ENCODE results near the gene CNOT1. TPM values are rescaled to one million over a fixed set of nuclear protein-coding genes. Genes with fewer than 3 reads are reported as not detected.
"Not testable (repeated sequence)": the region's sequence is repeated elsewhere in the genome, so short reads cannot be mapped to it uniquely, and the experiment has no call there.

CNOT1 gene
- polyA plus RNA-seq (2012; ENCODE audit: low read depth, missing spikeins), result 140 TPM

- peak; percentile 98 for FAIRE-seq
- peak; percentile 75; the same call in 1 of the 2 replicates for TF ChIP-seq POLR2A (IDR thresholded peaks at IDR 0.05; ENCODE audit: low read depth, low read length)
- TF ChIP-seq TAF1 (IDR thresholded peaks at IDR 0.05; ENCODE audit: low read depth, low read length), result peak; percentile 88; the same call in 1 of the 2 replicates
- TF ChIP-seq POLR2AphosphoS5 (IDR thresholded peaks at IDR 0.05; ENCODE audit: low read depth, low read length), result peak; percentile 78; the same call in 1 of the 2 replicates
- peak; percentile 63 for TF ChIP-seq POU2F2 (IDR thresholded peaks at IDR 0.05; ENCODE audit: low read depth, low read length)
- TF ChIP-seq PAX5 (IDR thresholded peaks at IDR 0.05; ENCODE audit: insufficient read depth, low read length, severe bottlenecking), result peak; percentile 97
- TF ChIP-seq SPI1 (IDR thresholded peaks at IDR 0.05; ENCODE audit: low read depth, low read length), result 0 out of 2 replicates have a peak, but pooled peaks have one; percentile 0
- DNase-seq (ENCODE audit: insufficient read length, low spot score), result peak; percentile 79
These were observed at the start of gene CNOT1 for GRCh38 chr16:58629733-58630640. TSS of gene CNOT1 (minus strand) at chr16:58629826. CDS start at chr16:58599337, 30,489 bp downstream.

DNA sequence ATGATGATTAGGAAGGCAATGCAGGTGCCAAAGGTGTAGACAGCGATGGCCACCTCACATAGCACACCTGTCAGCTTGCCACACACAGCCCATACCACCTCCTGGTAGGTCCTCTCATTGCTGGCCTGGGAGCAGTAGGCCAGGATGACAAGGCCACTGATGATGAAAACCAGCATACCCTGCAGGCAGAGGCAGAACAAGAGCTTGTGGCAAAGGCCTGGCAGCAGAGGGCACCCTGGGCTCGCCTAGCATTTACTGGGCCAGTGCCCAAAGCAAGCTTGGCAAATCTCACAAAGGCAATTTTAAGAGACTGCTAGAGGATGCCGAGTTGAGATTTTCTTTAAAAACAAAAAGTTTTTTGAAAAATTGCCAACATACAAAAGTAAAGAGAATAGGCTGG, 49.1 kb upstream of the CNOT1 start:
- TF ChIP-seq PAX5 (IDR thresholded peaks at IDR 0.05; ENCODE audit: insufficient read depth, low read length, severe bottlenecking), result no peak
- no peak for TF ChIP-seq TAF1 (IDR thresholded peaks at IDR 0.05; ENCODE audit: low read depth, low read length)
- TF ChIP-seq POU2F2 (IDR thresholded peaks at IDR 0.05; ENCODE audit: low read depth, low read length), result no peak
- FAIRE-seq, result no peak
- no peak for DNase-seq (ENCODE audit: insufficient read length, low spot score)

GRCh38 chr16:58678269-58678668, 48.6 kb upstream of the CNOT1 start:
- TF ChIP-seq POLR2A (IDR thresholded peaks at IDR 0.05; ENCODE audit: low read depth, low read length), result no peak
- TF ChIP-seq TAF1 (IDR thresholded peaks at IDR 0.05; ENCODE audit: low read depth, low read length), result no peak
- no peak for DNase-seq (ENCODE audit: insufficient read length, low spot score)
- no peak for FAIRE-seq

- no peak for DNase-seq (ENCODE audit: insufficient read length, low spot score)
- no peak for FAIRE-seq
- no peak for TF ChIP-seq POLR2A (IDR thresholded peaks at IDR 0.05; ENCODE audit: low read depth, low read length)
- no peak for TF ChIP-seq SPI1 (IDR thresholded peaks at IDR 0.05; ENCODE audit: low read depth, low read length)
- TF ChIP-seq PAX5 (IDR thresholded peaks at IDR 0.05; ENCODE audit: insufficient read depth, low read length, severe bottlenecking), result no peak
- no peak for TF ChIP-seq TAF1 (IDR thresholded peaks at IDR 0.05; ENCODE audit: low read depth, low read length)
- TF ChIP-seq POU2F2 (IDR thresholded peaks at IDR 0.05; ENCODE audit: low read depth, low read length), result no peak
- no peak for TF ChIP-seq POLR2AphosphoS5 (IDR thresholded peaks at IDR 0.05; ENCODE audit: low read depth, low read length)
These were observed 41.4 kb upstream of the CNOT1 start for GRCh38 chr16:58670946-58671583.

DNA sequence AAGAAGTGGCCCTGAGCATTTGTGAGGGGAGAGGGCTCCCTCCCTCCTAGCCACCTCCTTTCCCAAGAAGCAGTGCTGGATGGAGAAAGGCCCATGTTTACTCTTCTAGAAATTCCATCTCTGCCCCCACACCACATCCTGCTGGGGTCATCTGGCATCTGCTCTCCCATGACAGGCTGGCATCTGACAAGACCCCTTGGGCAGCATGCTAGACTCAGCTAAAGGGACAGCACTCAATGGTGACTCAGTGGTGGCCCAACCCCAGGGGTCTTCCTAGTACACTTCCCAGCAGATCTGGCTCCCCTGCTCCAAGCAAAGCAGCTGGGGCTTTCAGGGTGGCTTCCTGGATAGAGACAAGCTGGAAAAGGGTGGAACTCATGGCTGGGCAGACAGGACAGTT, 40.6 kb upstream of the CNOT1 start:
- no peak for DNase-seq (ENCODE audit: insufficient read length, low spot score)
- no peak for TF ChIP-seq SPI1 (IDR thresholded peaks at IDR 0.05; ENCODE audit: low read depth, low read length)
- no peak for TF ChIP-seq TAF1 (IDR thresholded peaks at IDR 0.05; ENCODE audit: low read depth, low read length)
- TF ChIP-seq POLR2AphosphoS5 (IDR thresholded peaks at IDR 0.05; ENCODE audit: low read depth, low read length), result no peak
- TF ChIP-seq POLR2A (IDR thresholded peaks at IDR 0.05; ENCODE audit: low read depth, low read length), result no peak
- no peak for FAIRE-seq

GRCh38 chr16:58665200-58665599, 35.6 kb upstream of the CNOT1 start:
- no peak for TF ChIP-seq TAF1 (IDR thresholded peaks at IDR 0.05; ENCODE audit: low read depth, low read length)
- no peak for TF ChIP-seq POLR2A (IDR thresholded peaks at IDR 0.05; ENCODE audit: low read depth, low read length)
- TF ChIP-seq PAX5 (IDR thresholded peaks at IDR 0.05; ENCODE audit: insufficient read depth, low read length, severe bottlenecking), result no peak
- no peak for TF ChIP-seq POU2F2 (IDR thresholded peaks at IDR 0.05; ENCODE audit: low read depth, low read length)
- no peak for TF ChIP-seq POLR2AphosphoS5 (IDR thresholded peaks at IDR 0.05; ENCODE audit: low read depth, low read length)
- no peak for TF ChIP-seq SPI1 (IDR thresholded peaks at IDR 0.05; ENCODE audit: low read depth, low read length)
- DNase-seq (ENCODE audit: insufficient read length, low spot score), result no peak
- no peak for FAIRE-seq

DNA sequence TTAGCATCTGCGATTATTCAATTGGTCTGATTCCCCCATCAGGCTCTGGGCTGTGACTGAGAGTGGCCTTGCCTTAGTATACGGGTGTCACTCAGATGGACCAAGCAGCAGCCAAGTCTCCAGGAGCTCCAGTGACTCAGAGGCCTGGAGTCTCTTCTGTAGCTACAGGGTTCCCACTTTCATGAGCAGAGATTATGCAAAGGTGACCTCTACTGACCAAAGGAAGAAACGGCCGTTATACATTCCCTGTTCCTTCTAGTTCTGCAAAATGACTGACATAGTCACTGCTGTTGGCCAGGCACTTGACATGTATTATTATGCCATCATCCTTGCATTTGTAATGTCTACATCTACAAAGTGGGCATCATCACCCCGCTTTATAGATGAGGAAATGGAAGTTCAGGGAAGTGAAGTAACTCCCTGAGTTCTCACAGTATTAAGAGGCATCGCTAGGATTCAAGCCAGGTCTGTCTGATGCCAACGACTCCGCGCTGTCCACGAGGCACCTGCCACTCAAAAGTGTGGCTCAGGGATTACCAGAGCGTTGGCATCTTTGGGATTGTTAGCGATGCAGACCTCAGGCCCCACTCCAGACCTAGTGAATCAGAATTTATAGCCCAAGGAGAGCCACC, 31.7 kb upstream of the CNOT1 start:
- no peak for TF ChIP-seq POLR2AphosphoS5 (IDR thresholded peaks at IDR 0.05; ENCODE audit: low read depth, low read length)
- TF ChIP-seq PAX5 (IDR thresholded peaks at IDR 0.05; ENCODE audit: insufficient read depth, low read length, severe bottlenecking), result no peak
- no peak for TF ChIP-seq POLR2A (IDR thresholded peaks at IDR 0.05; ENCODE audit: low read depth, low read length)
- TF ChIP-seq TAF1 (IDR thresholded peaks at IDR 0.05; ENCODE audit: low read depth, low read length), result no peak
- TF ChIP-seq SPI1 (IDR thresholded peaks at IDR 0.05; ENCODE audit: low read depth, low read length), result no peak
- TF ChIP-seq POU2F2 (IDR thresholded peaks at IDR 0.05; ENCODE audit: low read depth, low read length), result no peak
- DNase-seq (ENCODE audit: insufficient read length, low spot score) (peak; percentile 49), FAIRE-seq (no peak)

DNA sequence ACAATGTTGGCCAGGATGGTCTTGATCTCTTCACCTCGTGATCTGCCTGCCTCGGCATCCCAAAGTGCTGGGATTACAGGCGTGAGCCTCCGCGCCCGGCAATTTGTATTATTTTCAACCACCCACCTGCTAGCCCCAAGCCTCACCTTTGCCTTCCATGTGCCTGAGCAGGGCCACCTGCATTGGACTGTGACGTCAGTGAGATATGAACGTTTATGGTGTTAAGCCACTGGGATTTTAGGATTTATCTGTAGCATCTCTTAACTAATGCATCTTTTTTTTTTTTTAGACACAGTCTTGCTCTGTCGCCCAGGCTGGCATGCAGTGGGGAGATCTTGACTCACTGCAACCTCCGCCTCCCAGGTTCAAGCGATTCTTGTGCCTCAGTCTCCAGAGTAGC, 30.3 kb upstream of the CNOT1 start:
- FAIRE-seq; DNase-seq (ENCODE audit: insufficient read length, low spot score): not testable (repeated sequence)

GRCh38 chr16:58658796-58659211, 29.2 kb upstream of the CNOT1 start:
- DNase-seq (ENCODE audit: insufficient read length, low spot score) (no peak), FAIRE-seq (no peak)
- TF ChIP-seq TAF1 (IDR thresholded peaks at IDR 0.05; ENCODE audit: low read depth, low read length), result no peak

DNA sequence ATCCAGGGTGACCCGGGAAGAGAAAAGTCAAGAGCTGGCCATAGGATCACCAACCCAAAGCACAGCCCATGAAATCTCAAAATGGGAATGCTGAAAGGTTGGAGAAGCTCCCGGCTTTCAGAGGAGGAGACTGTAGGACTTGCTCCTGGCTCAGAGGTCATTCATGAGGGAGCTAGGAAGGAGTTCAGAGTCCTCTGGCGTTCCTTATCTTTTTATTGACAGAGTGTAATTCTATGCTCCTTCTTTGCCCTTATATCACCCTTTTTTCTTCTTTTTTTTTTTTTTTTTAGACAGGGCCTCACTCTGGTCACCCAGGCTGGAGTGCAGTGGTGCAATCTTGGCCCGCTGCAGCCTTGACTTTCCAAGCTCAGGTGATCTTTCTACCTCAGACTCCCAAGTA, 27.3 kb upstream of the CNOT1 start:
- FAIRE-seq, result no peak
- no peak for TF ChIP-seq TAF1 (IDR thresholded peaks at IDR 0.05; ENCODE audit: low read depth, low read length)
- TF ChIP-seq SPI1 (IDR thresholded peaks at IDR 0.05; ENCODE audit: low read depth, low read length), result no peak
- TF ChIP-seq POU2F2 (IDR thresholded peaks at IDR 0.05; ENCODE audit: low read depth, low read length), result no peak
- TF ChIP-seq POLR2AphosphoS5 (IDR thresholded peaks at IDR 0.05; ENCODE audit: low read depth, low read length), result no peak
- no peak for TF ChIP-seq POLR2A (IDR thresholded peaks at IDR 0.05; ENCODE audit: low read depth, low read length)
- no peak for TF ChIP-seq PAX5 (IDR thresholded peaks at IDR 0.05; ENCODE audit: insufficient read depth, low read length, severe bottlenecking)
- no peak for DNase-seq (ENCODE audit: insufficient read length, low spot score)
